ENCODE measurements around the gene PTPRN2. TPM values are rescaled to one million over a fixed set of nuclear protein-coding genes. Genes with fewer than 3 reads are reported as not detected.

The PTPRN2 gene
- total RNA-seq, 1 donor from 2014 or later: 32.2 TPM

DNA sequence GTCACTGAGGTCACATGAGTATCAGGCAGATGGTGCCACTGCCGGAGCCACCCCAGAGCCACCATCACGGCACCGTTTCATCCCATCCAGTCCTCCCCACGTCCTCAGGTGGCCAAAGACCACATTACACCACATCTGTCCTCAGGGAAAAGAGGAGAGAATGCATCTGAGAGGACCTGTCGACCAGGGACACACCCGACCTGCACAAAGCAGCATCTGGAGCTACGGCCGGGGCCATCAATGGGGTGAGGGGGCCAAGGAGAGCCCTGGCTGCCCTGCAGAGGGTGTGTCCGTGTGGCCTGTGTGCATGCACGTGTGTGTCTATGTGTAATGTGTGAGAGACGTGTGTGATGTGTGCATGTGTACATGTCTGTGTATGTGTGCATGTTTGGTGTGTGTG, 770.2 kb downstream of the PTPRN2 start:
- no peak overlapping the region for H3K4me3 Mint-ChIP-seq
- H3K27ac Mint-ChIP-seq (ENCODE audit: unreplicated experiment): no peak overlapping the region
- TF ChIP-seq, protein P1, sequence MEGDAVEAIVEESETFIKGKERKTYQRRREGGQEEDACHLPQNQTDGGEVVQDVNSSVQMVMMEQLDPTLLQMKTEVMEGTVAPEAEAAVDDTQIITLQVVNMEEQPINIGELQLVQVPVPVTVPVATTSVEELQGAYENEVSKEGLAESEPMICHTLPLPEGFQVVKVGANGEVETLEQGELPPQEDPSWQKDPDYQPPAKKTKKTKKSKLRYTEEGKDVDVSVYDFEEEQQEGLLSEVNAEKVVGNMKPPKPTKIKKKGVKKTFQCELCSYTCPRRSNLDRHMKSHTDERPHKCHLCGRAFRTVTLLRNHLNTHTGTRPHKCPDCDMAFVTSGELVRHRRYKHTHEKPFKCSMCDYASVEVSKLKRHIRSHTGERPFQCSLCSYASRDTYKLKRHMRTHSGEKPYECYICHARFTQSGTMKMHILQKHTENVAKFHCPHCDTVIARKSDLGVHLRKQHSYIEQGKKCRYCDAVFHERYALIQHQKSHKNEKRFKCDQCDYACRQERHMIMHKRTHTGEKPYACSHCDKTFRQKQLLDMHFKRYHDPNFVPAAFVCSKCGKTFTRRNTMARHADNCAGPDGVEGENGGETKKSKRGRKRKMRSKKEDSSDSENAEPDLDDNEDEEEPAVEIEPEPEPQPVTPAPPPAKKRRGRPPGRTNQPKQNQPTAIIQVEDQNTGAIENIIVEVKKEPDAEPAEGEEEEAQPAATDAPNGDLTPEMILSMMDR (conservative IDR thresholded peaks at IDR 0.05): no peak
- H3K9me3 Mint-ChIP-seq: no peaks in the 10 kb centered on the region
- no peaks in the 10 kb centered on the region for H3K36me3 Mint-ChIP-seq (ENCODE audit: low read depth)
- H3K27me3 Mint-ChIP-seq (ENCODE audit: low read depth): no peaks in the 10 kb centered on the region
- no peak for DNase-seq (ENCODE audit: low read depth, low spot score)
- peaks cover 34% of the 10 kb centered on the region for H3K4me1 Mint-ChIP-seq

DNA sequence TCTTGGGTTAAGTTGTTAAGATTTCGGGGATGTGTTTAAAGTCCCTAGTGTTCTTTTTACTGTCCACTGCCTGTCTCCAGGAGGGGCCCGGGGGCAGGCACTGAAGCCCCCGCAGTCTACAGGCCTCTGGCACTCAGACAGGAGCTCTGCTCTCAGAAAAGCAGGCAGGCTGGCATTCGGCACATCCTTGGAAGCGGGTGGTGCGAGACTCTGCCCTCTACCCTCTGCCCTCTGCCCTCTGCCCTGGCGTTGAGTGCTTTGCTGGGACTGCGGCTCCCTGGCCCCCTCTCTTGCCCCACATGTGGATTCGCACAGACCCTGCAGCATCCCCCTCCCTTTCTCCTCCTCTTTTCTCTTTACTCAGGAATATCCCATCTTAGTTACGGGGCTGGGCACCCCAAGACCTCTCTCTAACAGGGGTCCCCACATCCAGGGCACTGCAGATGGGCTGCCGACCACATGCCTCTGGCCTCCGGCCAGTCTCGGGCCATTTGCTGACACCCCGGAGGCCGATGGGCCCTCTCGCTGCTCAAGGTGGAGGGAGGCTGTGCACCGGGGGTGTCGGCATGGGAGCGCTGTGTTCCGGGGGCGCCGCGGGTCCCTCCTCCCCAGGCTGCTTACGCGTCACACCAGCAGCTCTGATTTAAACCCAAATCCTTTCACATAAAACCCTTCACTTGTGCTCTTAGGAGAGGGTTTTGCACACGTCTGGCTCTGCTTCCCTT, 770.9 kb downstream of the PTPRN2 start:
- Mint-ChIP-seq H3K9me3 (no peaks in the 10 kb centered on the region), H3K4me3 (no peak overlapping the region), H3K4me1 (peaks cover 41% of the 10 kb centered on the region), H3K27me3 (ENCODE audit: low read depth) (no peaks in the 10 kb centered on the region), H3K36me3 (ENCODE audit: low read depth) (no peaks in the 10 kb centered on the region), H3K27ac (ENCODE audit: unreplicated experiment) (peak overlapping the region; percentile 94)
- TF ChIP-seq, protein P1 (conservative IDR thresholded peaks at IDR 0.05): no peak
- DNase-seq (ENCODE audit: low read depth, low spot score): no peak

DNA sequence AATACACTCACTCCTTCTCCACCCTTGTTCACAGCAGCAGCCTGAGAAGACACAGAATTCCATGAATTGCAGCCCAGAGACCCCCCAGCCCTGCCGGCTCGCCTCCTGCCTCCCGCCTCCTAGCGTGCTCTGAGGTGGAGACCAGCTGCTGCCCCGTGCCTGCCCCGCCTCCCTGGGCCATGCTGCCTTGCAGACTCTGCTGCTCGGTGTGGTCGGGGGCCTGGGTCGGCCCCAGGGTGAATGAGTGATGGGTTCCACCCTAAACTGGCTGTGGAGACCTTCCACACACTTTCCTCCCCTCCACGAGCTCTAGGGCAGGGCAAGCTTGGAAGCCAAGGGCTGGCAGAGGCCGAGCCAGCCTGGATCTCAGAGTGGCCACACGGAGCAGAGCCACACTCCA, 771.5 kb downstream of the PTPRN2 start:
- H3K4me1 Mint-ChIP-seq: peaks cover 42% of the 10 kb centered on the region
- no peak for DNase-seq (ENCODE audit: low read depth, low spot score)
- no peaks in the 10 kb centered on the region for H3K27me3 Mint-ChIP-seq (ENCODE audit: low read depth)
- no peaks in the 10 kb centered on the region for H3K9me3 Mint-ChIP-seq
- TF ChIP-seq, protein P1 (conservative IDR thresholded peaks at IDR 0.05): no peak
- peak overlapping the region; percentile 64 for H3K27ac Mint-ChIP-seq (ENCODE audit: unreplicated experiment)
- H3K4me3 Mint-ChIP-seq: no peak overlapping the region
- H3K36me3 Mint-ChIP-seq (ENCODE audit: low read depth): no peaks in the 10 kb centered on the region

DNA sequence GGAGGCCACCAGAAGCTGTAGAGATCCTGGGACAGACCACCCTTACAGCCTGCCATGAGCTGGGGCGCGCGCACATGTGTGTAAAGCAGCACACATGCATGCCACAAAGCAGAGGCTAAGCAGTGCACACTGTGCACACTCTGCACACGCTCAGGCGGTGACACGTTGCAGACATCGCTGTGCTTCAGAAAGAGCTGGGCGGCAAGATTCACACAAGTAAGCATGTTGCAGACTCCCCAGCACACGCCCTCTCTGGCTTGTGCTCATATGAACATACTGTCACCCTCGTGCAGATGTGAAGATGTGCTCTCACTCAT, 772.0 kb downstream of the PTPRN2 start:
- no peak for DNase-seq (ENCODE audit: low read depth, low spot score)
- Mint-ChIP-seq H3K36me3 (ENCODE audit: low read depth) (no peaks in the 10 kb centered on the region), H3K4me1 (peaks cover 42% of the 10 kb centered on the region), H3K27ac (ENCODE audit: unreplicated experiment) (peak overlapping the region; percentile 64), H3K9me3 (no peaks in the 10 kb centered on the region), H3K27me3 (ENCODE audit: low read depth) (no peaks in the 10 kb centered on the region), H3K4me3 (no peak overlapping the region)
- TF ChIP-seq, protein P1 (conservative IDR thresholded peaks at IDR 0.05): no peak

DNA sequence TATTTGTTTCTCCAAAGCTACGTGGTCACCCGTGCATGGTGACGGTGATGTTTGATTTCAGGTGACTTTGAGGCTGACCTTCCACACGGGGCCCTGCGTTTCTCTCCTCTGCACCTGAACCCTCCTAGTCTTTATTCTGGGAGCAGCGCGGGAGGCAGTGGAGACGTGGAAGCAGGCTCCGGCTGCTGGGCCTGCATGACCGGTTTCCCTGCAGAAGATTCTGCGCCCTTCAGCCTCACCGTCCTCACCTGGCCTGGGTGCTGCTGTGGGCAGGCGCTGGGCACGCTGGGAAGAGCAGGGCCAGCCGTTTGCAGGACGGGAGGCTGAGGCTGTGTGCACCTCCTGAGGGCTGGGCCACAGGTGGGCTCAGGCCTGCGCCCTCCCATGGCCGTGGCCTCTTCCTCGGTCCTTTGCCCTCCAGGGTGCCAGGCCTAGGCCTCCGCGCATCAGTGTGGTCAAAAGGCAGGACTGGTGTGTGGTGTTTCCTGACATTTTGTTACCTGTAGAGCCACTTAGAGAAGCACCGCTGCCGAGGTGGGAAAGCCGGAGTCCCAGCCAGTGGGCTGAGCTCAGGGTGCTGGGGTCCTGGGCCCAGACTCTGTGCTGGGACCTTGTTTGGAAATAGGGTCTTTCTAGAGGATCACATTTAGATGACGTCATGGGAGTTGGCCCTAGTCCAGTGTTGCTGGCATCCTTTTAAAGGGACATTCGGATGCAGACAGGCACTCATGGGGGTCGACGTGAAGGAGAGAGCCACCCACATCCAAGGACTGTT, 772.5 kb downstream of the PTPRN2 start:
- TF ChIP-seq, protein P1 (conservative IDR thresholded peaks at IDR 0.05): no peak
- Mint-ChIP-seq H3K27ac (ENCODE audit: unreplicated experiment) (no peak overlapping the region), H3K9me3 (no peaks in the 10 kb centered on the region), H3K4me3 (no peak overlapping the region), H3K4me1 (peaks cover 42% of the 10 kb centered on the region), H3K27me3 (ENCODE audit: low read depth) (no peaks in the 10 kb centered on the region), H3K36me3 (ENCODE audit: low read depth) (no peaks in the 10 kb centered on the region)
- DNase-seq (ENCODE audit: low read depth, low spot score): no peak
